Sigmoid colon (tissue), 4 donors: Measurements from ENCODE around the gene GABRB1.

Experiments
- CTCF ChIP-seq, 4 experiments: fragments of 450-650 bp in 3 of 4; fragments of 200-600 bp in 1 of 4; IDR thresholded peaks; one replicate each; pipeline ENCODE4 v1.5.1; 2016 to 2019; ENCODE audit warnings: antibody characterized with exemption in 4 of 4, mild to moderate bottlenecking in 3 of 4, moderate library complexity in 2 of 4
- POLR2A ChIP-seq, 2 donors: fragments of 450-650 bp; IDR thresholded peaks; one replicate each; pipeline ENCODE4 v1.6.1; 2016; ENCODE audit warnings: antibody characterized with exemption in 2 of 2, mild to moderate bottlenecking in 2 of 2, moderate library complexity in 2 of 2
- POLR2AphosphoS5 ChIP-seq, 4 donors: sonication (generic); formaldehyde crosslinking; IDR thresholded peaks; one replicate each; pipeline ENCODE4 v1.6.1; 2017; ENCODE audit warnings: antibody characterized with exemption in 4 of 4

GRCh38 chr4:47434931-47435330 lies 403.6 kb downstream of the GABRB1 start:
- TF ChIP-seq POLR2A (IDR thresholded peaks at IDR 0.05) (no peak), POLR2AphosphoS5 (IDR thresholded peaks at IDR 0.05) (no peak), CTCF (IDR thresholded peaks at IDR 0.05) (no peak)
